HG02840 (cell line): ENCODE measurements around the gene ANKRD34A.

Source experiments
- ATAC-seq: cut with Tn5 transposase; IDR thresholded peaks from one replicate; pipeline ENCODE4 v1.9.1; 2021; ENCODE audit warnings: mild to moderate bottlenecking, moderate library complexity, moderate number of reproducible peaks; ENCODE audit not compliant: unreplicated experiment, low FRiP score

The ANKRD34A gene

DNA sequence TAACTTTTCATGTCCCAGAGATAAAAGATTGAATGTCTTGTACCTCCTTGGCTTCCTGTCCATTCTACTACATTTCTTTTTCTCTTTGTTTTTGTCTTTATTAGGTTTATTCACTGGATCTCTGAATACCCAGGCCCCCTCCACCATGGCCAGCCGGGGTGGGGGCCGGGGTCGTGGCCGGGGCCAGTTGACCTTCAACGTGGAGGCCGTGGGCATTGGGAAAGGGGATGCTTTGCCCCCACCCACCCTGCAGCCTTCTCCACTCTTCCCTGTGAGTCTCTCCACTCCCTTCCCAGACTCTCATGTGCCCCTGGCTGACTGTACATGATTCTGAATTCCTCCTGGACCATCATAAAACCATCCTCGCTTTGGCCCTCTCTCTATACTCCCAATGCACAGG, 10.3 kb upstream of the ANKRD34A start:
- no peak for ATAC-seq

DNA sequence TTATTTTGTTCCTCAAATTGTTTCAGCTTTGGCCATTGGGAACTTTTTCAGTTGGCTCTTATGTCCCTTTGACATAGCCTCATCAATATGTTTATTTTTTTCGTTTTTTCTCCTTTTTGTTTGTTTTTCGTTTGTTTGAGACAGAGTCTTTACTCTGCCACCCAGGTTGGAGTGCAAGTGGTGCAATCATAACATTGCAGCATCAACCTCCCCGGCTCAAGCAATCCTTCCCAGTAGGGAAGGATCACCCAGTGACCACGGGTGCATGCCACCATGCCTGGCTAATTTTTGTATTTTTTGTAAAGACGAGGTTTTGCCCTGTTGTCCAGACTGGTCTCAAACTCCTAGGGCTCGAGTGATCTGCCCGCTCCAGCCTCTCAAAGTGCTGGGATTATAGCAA, 8.2 kb upstream of the ANKRD34A start:
- no peak for ATAC-seq

DNA sequence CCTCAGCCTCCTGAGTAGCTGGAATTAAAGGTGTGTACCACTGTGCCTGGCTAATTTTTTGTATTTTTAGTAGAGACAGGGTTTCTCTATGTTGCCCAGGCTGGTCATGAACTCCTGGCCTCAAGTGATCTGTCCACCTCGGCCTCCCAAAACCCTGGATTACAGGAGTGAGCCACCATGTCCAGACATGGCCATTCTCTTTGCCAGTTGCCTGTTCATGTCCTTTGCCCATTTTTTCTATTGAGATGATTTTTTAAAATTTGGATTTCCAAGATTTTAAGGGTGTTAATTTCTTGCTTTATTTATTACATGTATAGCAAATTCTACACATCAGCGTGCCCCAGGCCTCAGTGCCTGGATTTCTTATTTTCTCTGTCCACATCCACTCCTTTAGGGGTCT, 2.9 kb upstream of the ANKRD34A start:
- no peak for ATAC-seq

DNA sequence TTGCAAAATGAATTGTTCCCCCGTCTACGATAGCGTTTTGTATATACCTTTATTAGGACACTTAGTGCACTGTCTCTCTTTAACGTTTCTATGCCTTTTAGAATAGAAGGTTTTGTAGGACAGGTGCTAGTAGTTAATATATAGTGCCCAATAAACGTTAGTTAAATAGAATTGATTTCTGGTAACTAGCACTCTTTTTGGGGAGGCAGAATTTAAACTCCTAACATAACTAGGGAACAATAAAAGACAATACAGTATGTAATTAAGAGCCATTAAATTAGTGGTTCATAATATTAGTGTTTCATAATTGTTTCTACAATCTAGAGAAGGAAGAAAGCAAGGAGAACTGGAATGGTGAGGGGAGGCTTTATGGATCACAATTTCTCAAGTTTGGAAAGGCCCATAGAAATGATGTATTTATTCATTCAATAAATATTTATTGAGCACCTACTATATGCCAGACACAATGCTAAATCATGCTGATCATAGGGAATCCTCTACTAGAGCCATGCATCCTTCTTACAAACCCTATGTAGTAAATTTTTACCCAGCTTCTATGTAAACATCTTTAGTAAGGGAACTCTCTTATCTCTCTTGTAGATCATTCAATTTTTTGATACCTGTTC, 857 bp upstream of the ANKRD34A start:
- no peak for ATAC-seq

DNA sequence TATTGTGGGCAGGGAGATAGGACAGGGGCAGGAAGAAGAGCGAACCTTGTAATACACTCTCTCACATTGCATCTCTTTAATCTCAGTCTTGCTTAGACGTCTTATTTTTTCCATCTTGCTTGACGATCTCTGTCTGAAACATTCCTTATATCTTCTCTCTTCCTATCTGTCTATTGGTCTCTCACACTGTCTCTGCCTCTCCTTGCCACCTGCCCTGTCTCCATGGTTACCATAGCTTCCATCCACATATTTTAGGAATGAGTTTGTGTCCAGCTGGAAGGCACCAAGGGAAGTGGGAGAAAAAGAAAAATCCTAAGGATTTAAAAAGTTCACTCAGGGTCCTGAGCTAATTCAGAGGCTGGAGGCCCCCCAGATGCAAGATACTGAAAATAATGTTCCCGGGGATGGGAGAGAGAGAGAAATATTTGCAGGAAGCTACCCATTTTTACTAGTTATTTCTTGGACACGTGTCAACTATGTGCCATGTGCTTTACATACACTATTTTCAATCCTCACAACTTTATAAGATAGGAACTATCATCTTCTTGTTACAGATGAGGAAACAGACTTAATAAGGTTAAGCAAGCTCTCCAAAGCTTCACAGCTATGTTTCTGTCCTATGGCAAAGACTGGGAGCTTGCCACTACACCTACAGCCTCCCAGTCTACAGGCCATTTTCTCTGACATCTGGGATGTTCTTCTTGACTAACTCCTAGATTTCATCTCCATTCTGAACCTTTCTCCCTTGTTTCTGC, 933 bp downstream of the ANKRD34A start:
- no peak for ATAC-seq

DNA sequence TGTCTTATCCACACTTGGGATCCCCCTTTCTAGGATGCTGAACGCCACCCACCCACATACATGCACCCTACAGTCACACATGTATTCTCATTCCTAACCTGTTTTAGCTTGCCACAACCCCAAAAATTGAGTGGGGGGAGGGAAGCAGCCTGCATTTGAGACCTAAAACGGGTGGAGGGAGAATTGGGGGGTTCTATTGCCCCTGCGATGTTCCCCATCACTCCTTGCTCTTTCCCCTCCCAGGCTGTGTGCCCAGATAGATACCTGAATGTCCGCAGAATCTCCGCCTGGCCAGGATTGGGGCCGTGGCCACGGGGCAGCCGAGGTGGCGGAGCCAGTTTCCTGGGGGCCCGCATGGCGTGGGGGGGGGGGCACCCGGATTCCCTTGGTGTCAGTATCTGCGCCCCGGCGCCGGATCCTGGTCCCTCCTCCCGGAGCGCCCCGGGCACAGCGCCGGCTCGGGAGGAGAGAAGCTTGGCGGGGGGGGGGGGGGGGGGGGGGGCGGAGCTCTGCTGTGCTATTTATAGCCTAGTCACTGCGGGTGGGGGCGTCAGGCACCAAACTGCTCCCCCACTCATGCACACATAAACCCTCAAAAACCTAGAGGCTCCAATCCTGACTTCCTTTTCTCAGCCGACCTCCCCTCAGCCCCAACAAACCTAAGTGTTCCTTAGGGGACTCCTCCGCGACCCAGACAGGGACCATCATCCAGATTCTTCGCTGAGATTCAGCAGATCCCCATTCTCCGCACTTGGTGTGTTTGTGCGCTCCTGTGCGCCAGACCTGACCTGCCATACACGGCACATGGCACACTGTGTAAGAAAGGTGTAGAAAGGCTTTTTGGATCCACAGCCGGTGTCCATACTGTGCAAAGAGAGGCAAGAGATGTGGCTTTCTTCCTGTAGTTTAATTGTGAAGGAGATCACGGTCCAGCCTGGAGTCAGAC, 1.9 kb downstream of the ANKRD34A start:
- ATAC-seq, result no peak

DNA sequence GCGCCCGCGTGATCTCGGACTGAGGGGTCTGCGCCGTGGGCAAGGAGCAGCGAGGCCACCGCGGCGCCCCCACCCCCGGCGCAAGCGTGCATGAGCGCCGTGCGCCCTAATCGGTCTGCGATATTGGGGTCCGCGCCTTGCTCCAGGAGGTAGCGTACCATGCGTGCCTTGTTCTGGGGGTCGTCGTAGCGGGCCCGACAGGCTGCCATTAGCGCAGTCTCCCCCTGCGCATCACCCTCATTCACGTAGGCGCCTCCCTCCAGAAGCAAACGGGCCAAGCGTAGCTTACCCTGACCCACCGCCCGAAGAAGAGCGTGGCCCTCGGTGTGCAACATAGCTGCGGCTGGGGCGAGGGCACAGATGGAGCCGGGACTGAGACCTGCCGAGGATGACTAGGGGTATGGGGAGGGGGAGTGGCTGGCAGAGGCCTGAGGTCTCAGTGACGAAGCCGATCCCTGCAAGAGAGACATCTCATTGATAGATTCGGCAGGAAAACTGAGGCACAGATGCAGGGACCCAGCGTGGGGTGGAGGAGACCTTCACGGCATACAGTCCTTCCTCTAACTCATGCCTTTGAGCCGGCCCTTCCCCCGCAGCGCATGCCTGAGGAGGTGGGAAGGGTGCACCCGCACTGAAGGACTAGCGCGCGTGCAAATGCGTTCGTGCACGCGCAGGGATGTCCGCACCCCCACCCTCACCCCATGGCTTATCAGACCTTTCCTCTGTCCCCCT, 2.8 kb downstream of the ANKRD34A start:
- no peak for ATAC-seq

DNA sequence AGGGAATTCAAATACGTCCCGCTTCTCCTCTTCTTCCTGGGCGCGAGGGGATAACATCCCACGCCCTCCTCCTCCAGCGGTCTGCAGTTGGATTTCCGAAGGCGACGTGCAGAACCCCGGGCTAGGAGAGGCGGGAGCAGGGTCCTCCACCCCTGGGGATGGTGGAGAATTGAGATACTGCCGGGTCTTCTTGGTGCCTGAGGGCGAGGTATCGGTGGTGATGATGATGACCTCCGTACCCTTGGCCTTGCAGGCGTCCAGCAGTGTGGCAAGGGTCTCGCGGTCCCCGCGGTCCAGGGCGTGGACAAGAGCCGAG, 3.3 kb downstream of the ANKRD34A start:
- no peak for ATAC-seq

DNA sequence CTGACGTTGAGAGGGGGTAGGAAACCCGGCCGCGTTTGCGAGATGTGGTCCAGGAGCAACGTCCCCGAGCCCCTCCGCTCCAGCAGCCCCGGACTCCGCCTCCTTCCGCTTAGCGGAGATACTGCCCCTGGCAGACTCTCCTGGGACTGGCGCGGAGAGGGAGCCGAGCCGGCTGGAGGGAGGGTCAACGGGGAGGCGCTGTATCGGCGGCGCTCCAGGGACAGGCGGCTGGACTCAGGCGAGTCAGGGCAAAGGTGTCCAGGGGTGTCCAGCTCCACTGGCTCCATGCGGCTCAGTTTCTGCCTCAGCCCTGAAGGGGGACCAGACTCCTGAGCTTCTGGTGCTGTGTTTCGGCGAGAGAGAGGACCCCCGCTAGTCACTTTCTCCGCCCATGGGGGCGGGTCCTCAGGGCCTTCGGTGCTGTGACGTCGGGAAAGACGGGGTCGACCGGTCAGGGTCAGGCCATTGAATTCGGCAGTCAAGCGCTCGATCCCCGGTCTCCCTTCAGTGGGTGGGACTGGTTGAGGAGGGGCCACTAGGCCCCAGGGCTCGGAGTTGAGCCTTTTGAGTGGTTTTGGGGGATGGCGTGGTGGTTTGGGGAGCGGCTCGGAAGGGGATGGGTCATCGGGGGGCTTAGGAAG, 3.8 kb downstream of the ANKRD34A start:
- no peak for ATAC-seq

DNA sequence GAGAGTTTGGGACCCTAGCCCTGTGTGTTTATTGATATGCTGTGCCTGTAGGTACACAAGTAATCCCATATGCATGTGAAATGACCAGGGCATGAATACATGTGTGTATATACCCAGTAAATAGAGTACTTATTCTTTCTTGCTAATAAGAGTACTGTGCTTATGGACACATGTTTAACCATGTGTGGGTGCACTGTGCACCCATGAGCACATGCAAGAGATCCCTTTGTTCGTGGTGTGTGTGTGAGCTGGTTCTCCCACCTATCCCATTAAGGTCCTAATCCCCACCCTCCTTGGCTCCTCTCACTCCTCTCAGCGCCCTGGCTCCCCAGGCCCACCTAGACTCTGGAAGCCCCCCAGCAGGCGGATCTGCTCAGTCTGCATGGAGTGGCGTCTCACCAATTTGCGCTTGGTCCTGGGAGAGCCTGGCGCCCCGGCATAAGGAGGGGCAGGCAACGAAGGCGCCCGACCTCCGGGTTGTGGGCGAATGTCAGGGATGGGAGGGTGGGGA, 4.4 kb downstream of the ANKRD34A start:
- no peak for ATAC-seq

DNA sequence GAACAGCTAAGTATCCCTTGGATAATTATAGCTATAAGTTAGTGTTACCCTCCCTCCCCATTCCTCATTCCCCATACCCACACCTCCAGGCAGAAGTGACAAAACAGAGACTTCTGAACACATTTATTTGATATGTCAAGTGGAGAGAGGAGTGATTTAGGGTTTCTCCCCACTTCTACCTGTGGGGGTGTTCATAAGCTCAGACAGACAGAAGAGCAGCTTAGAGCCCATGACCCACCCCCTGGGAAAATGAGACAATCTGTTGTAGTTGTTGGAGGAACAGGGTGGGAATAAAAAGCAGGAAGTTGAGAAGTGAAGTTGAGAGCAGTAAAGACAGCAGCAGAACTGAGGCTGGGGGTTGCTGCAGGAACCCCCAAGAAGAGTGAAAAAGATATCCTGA, 5.0 kb downstream of the ANKRD34A start:
- no peak for ATAC-seq

DNA sequence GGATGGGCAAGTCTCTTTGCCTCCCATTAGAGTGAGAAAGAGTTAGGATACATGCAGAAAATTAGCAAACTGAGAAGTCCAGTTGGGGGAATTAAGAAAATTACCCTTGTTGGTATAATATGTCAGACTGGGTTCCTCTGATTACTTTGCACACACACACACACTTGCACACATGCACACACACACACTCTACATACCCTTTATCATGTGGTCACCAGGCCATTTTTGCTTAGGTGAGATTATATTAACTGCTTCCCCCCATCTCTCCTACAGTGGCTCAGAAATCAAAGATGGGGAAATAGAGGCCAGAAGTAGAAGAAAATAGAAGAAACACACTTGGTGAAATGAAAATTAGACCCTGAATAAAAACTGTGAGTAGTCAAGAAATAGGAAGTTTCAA, 5.6 kb downstream of the ANKRD34A start:
- ATAC-seq, result no peak

DNA sequence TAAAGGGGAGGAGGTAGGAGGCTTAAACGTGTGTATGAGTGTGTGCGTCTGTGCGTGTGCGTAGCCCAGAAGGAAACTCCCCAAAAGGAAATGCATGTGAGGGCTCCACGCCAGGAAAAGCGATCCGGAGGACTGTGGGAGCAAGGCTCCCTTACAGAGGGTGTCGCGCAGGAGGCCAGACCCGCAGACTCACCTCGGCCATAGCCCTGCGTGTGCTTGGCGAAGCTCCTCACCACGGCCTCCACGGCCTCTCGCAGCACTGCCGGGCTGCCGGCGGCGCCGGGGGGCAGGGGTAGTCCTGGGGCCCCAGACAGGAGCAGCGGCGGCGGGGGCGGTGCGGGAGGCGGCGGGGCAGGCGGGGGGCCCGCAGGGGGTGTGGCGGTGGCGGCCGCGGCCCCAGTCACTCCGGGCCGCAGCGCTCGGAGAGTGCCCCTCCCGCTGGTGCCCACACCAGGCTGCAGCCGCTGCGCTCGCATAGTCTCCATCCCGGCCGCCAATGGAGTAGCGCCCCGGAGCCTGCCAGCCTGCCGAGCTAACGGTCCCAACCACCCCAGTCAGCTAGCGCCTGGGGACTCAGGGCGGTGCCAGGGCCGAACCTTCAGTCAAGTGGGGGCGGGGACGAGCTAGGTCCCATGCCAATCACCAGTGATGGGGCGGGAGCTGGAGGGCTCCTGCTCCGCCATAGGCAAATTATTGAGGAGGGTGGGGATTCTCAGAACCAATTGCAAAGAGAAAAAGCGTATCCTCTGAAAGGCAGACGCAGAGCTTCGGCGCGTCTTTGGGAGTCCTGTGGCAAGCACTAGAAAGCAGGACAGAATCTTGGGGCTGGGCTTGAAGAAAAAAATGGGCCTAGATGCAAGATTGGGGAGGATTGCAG, 6.7 kb downstream of the ANKRD34A start, which contains the start of gene LIX1L:
Gene LIX1L, minus strand, starts transcription at position 575 of the 877 bp plus-strand sequence. Its CDS starts 90 bp downstream, at position 485.
- ATAC-seq, result peak; percentile 82

DNA sequence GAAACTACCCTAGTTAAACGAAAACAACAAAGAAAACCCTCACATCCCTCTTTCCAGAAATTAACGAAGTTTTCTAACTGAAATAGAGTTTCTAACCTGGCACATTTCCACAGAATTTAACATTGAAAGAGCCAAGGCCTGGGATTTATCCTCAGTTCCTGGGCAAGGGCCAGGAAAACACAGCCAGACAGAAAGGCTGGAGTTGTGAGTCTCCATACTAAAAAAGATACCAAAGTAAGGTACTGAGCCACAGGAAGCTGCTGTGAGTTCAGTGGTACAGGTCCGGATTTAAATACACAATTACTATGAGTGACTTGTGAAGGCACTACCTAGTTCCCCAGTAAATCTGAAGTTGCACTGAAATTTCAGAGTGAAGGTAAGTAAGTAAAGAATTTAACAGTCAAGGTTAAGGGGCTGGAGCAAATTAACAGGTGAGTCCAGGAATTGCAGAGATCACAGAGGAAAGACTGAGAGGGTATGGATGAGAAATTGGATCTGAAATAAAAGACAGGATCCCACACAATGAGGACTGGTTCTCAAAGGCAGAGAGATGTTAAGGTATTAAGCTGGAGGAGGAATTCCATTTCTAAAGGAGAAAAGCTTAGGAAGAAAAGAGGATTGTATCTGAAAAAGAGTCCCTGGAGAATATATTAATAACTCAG, 7.5 kb downstream of the ANKRD34A start:
- ATAC-seq, result no peak

DNA sequence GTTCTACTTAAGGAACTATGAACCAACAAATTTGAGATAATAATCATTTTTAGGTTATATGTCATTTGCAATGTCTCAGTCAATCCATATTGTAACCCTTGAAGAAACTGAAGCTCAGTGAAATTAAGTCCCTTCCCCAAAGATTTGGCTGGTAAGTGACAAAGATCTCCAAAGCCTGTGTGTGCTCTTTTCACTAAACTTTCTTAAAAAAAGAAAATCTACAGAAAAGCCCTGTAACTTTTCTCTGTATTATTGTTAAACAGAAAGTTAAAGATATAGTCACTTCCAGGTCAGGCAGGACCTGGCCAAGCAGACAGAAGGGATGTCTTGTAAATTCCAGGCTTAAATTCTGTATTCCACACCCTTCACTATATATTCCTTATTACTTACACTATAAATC, 8.0 kb downstream of the ANKRD34A start:
- no peak for ATAC-seq

DNA sequence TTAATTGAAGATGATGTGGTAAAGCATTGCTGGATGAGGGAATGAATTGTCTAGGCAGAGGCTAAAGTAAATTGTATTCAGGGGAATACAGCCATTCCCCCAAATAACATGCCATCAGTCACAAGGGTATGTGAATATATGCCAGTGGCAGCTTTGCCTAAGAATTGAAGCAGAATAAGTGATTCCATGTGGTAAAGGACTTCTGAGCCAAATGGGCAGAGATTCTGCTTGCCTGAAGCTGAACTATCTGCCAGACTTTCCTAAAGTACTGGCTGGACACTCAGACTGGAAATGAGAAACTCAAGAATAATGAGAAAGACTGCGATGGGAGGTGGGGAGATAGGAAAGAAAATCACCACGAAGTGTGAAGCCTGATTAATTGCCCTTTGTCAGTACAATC, 8.9 kb downstream of the ANKRD34A start:
- ATAC-seq, result no peak

DNA sequence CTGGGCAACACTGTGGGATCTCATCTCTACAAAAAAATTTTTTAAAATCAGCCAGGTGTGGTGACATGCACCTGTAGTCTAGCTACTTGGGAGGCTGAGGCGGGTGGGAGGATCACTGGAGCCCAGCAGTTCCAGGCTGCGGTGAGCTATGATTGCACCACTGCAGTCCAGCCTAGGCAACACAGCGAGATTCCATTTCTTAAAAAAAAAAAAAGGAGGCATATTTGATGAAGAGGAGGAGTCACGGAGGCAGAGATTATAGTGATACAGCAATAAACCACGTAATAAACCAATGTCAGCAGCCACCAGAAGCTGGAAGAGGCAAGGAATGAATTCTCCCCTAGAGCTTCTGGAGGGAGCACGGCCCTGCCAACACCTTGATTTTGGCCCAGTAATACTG, 10.5 kb downstream of the ANKRD34A start:
- no peak for ATAC-seq

DNA sequence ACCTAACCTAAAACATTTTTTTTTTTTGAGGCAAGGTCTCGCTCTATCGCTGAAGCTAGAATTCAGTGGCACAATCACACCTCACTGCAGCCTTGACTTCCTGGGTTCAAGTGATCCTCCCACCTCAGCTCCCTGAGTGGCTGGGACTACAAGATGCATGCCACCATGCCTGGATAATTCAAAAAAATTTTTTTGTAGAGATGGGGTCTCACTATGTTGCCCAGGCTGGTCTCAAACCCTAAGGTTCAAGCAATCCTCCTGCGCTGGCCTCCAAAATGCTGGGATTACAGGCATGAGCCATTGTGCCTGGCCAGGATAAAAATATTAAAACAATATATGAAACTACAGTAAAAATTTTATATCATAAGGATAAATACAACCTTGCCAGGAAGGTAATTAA, 11.5 kb downstream of the ANKRD34A start:
- ATAC-seq, result no peak
